GM04504 (cell line): Measurements from ENCODE around the gene MEF2D.

Experiments used
- DNase-seq: peaks from one replicate; pipeline ENCODE4 v3.0.0-alpha.2; 2012; ENCODE audit warnings: low read depth

The MEF2D gene

DNA sequence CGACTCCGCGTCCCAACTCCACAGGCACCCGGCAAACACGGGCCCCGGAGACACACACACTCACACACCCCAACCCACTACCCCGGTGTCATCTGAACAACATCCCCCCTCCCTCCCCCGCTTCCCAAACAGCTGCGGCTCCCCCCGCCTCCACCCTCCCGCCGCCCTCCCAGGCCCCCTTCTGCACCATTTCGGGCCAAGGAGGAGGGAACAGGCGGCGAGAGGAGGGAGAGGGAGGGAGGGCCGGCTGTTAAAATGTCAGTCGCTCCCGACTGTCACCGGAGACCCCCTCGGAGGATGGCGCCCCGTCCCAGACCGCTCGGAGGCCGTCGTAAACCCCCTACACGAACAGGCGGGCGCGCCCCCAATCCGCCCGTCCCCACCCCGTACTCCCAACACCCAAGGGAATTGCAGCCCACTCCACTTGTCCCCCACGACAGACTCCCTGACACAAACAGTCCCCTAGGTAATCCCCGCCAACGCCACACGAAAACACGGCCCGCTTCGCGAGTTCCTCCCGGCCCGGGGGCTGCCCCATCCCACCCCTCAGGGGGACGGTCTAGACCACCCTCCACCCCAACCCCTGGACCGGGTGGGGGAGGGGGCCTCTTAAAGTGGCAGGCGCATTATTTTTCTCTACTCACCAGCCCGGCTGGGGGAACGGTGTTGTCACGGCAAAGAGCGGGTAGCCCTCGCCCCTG, 583 bp downstream of the MEF2D start:
- DNase-seq = no peak

DNA sequence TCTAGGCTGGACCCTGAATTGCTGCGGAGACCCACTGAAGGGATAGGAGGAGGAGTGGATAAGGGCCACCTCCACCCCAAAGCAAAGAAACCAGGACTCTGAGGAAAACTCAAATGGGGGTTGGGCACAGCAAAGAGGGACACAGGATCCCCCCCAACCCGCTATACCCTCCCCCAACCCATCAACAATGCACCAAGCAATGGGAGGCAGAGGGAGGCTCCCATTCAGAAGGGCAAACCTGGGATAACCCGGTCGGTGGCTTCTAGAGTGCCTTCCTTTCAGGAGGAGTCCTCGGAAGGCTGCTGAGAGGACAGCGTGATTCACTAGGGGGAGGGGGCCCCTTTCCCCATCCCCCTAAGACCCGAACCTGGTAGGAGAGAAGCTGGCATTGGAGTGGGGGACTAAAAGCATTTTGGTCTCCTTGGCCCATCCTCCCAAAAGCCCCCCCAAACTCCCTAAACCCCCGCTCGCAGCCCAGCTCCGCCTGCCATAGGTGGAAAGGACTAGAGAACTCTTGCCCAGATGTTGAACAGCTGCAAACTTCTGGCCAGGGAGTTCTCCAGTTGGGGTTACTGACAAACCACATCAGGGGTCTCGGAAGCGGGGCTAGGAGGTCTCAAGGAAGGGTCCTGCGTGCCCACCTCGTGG, 1.3 kb downstream of the MEF2D start:
- no peak for DNase-seq

GRCh38 chr1:156498432-156499193, 2.0 kb downstream of the MEF2D start:
- peak; percentile 50 for DNase-seq

GRCh38 chr1:156497743-156498431, 2.7 kb downstream of the MEF2D start:
- DNase-seq = no peak

DNA sequence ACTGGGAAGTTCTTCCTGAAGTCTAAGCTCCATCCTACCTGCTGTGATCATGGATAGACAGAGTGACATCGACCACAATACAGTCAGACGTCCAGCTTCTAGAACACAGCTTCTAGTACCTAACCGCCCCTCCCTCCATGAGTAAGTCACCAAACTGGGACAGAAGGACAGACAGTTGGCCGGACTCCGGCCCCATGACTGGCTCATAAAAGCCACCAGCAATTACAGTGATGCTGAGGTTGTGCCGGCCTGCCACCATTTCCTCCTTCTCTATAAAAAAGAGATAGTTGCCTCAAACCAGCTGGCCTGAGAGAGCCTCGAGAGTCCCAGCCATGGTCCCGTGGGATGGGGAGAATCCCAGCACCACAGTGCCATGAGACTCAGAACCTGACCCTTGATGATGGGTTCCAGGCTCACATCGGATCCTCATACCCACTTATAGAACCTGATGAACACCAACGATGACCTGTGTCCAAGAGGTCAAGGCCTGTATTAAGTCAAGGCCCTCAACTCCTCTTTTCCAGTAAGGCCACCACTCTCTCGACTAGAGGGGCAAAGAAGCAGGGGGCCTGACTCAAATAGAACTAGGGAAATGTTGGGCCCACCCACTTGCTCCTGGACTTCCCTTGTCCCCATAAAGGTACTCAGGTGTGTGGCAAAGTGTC, 3.4 kb downstream of the MEF2D start:
- DNase-seq = no peak

DNA sequence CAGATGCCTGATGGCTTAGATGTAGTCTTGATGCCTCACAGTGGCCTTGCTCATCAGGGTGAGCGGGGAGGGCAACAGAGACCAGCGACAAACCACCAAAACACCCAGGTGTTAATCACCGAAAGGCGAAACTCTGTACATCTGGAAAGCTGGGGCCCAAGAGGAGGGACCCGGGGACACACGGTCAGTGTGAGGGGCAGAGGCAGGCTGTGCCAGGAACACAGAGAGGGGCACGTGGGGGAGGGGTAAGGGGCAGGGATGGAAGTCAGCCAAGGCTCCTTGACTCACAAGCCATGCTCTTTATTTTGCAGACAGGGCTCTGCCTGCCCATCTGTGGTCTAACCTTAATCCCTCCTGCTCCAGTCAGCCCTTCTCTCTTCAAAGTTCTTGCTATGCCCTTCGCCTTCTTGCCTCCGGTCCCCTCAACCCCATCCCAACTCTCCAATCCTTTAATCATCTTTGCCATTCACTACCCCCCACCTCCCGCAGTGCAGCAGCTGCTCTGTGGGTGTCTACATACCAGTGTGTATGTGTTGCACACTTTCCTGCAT, 4.3 kb downstream of the MEF2D start:
- no peak for DNase-seq

DNA sequence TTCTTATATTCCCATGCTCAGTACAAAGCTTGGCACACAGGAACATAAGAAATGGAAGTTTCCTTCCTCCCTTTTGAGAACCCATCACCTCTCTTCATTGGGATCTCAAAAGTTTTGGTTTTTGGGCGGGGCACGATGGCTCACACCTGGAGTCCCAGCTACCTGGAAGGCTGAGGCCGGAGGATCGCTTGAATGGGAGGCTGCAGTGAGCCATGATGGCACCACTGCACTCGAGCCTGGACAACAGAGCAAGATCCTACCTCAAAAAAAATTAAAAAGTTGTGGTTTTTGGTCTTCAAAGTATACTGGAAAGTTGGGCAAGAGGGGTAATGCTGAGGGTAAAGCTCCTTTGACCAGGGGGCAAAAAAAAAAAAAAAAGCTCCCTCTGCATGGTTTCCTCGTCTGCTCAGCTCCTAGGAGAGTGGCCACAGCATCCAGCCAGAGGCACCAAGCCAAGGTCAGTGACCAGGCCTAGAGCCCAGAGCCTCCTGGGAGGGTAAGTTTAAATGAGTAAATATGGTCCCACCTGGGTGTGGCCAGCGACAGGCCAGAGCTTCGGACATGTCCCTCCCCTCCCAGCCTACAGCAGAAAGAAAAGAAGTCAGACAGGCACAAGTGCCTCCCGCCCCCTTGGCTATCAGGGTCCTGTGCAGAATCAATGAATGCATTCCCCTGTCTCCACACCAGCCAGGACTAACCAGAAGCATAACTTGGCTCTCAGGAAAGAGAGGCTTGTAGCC, 5.0 kb downstream of the MEF2D start:
- no peak for DNase-seq

DNA sequence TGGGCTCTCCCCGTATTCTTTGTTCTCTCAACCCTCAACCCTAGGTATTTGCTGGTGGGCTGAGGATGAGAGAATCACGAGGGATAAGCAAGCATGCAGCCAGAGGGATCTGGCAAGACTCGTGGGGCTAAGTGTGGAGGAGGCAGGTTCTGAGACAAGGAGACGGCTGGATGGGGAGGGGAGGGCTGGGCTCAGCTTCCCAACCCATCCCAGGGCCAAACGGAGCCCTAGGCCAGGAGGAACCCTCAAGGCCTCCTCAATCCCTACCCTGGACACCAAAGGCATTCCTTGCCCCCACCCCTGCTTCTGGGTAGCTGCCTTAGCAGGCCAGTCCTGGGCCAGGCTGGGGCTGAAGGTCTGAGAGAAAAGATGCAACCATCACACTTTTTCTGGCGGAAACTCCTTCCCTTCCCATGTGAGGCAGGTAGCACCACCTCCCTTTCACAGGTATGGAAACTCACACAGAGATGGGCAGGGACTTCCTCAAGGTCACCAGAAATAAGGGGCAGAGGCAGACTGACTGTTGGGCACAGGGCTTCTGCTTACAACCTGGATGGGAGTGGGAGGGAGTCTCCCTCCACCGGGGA, 6.2 kb downstream of the MEF2D start:
- no peak for DNase-seq

- no peak for DNase-seq
Measured at GRCh38 chr1:156493742-156494141, 6.8 kb downstream of the MEF2D start.

GRCh38 chr1:156493154-156493631, 7.4 kb downstream of the MEF2D start:
- no peak for DNase-seq

GRCh38 chr1:156492591-156493080, 7.9 kb downstream of the MEF2D start:
- no peak for DNase-seq

GRCh38 chr1:156492013-156492590, 8.5 kb downstream of the MEF2D start:
- DNase-seq = no peak

GRCh38 chr1:156491151-156491949, 9.2 kb downstream of the MEF2D start:
- no peak for DNase-seq

- no peak for DNase-seq
Measured at GRCh38 chr1:156490401-156491032, 10.1 kb downstream of the MEF2D start.

GRCh38 chr1:156489935-156490293, 10.7 kb downstream of the MEF2D start:
- DNase-seq = no peak

GRCh38 chr1:156489166-156489934, 11.2 kb downstream of the MEF2D start:
- no peak for DNase-seq

- no peak for DNase-seq
Measured at GRCh38 chr1:156488566-156489165, 11.9 kb downstream of the MEF2D start.
